Gastrocnemius medialis (tissue), 4 donors: Measurements from ENCODE around the gene LRMDA. TPM values are rescaled to one million over a fixed set of nuclear protein-coding genes. Genes with fewer than 3 reads are reported as not detected.

Experiments
- ATAC-seq, 2 donors: fragments of 150-250 bp; one replicate each; pipeline ENCODE4 v1.9.1; 2016
- DNase-seq, 2 donors: peaks; one replicate each; pipeline ENCODE4 v3.0.0-alpha.2; 2019
- H3K27ac ChIP-seq, 4 donors: fragments of 200-600 bp; sonication (generic); 1 replicate in 1 of 4; 2 replicates in 3 of 4; pipeline ENCODE4 v1.5.1; 2016 to 2018; ENCODE audit warnings: mild to moderate bottlenecking in 2 of 4, moderate library complexity in 1 of 4
- H3K27me3 ChIP-seq, 3 donors: fragments of 200-600 bp; sonication (generic) in 2 of 3; 1 replicate in 1 of 3; 2 replicates in 2 of 3; pipeline versions ENCODE4 v1.5.1 to v1.6.0; 2016 to 2019; ENCODE audit warnings: mild to moderate bottlenecking in 1 of 3, moderate library complexity in 1 of 3
- H3K36me3 ChIP-seq, 2 donors: fragments of 200-600 bp; sonication (generic) in 1 of 2; one replicate each; pipeline ENCODE4 v1.5.1; 2017 to 2018
- H3K4me1 ChIP-seq, 2 donors: fragments of 200-600 bp; sonication (generic) in 1 of 2; one replicate each; pipeline ENCODE4 v1.5.1; 2016 to 2017; ENCODE audit warnings: mild to moderate bottlenecking in 2 of 2
- H3K4me3 ChIP-seq, 4 donors: fragments of 200-600 bp; sonication (generic) in 3 of 4; 1 replicate in 1 of 4; 2 replicates in 3 of 4; pipeline ENCODE4 v1.5.1; 2016 to 2019; ENCODE audit warnings: mild to moderate bottlenecking in 2 of 4
- H3K9me3 ChIP-seq, 3 donors: fragments of 200-600 bp; sonication (generic) in 2 of 3; 1 replicate in 1 of 3; 2 replicates in 2 of 3; pipeline ENCODE4 v1.5.1; 2016 to 2019
- CTCF ChIP-seq, 5 experiments: fragments of 450-650 bp in 3 of 5; fragments of 200-600 bp in 2 of 5; sonication (generic) in 2 of 5; IDR thresholded peaks in 4 of 5; conservative IDR thresholded peaks in 1 of 5; 1 replicate in 4 of 5; 2 replicates in 1 of 5; pipeline ENCODE4 v1.5.1; 2016 to 2019; ENCODE audit warnings: antibody characterized with exemption in 5 of 5, mild to moderate bottlenecking in 3 of 5, moderate library complexity in 3 of 5
- POLR2A ChIP-seq, 2 donors: fragments of 450-650 bp; IDR thresholded peaks; one replicate each; pipeline ENCODE4 v1.6.1; 2017; ENCODE audit warnings: antibody characterized with exemption in 2 of 2, mild to moderate bottlenecking in 2 of 2, moderate library complexity in 2 of 2
- in situ Hi-C, 4 donors: fragments of 200-750 bp; cut with MboI; loops; one replicate each; pipeline versions ENCODE4 v1.15.0 to v1.8.0; 2017; ENCODE audit warnings: low sequenced_read_pairs in 4 of 4
- intact Hi-C: fragments of 100-400 bp; cut with DNase I; formaldehyde crosslinking; loops from one replicate; pipeline ENCODE4 v1.15.1; 2023; ENCODE audit warnings: low total_unique reads
- total RNA-seq, 4 donors: library from RNA; depleted of rRNA; stranded (reverse); fragments of >200 nt; gene quantifications; one replicate each; pipeline versions ENCODE4 v1.1.0 to v1.2.3, GENCODE V29; 2016

LRMDA gene
- total RNA-seq, 4 donors from 2014 or later = 0.80 to 4.5 (median 1.4) TPM

GRCh38 chr10:76553263-76554032 lies 1122.0 kb downstream of the LRMDA start:
- Histone ChIP-seq H3K9me3 (no peaks in the 10 kb centered on the region), H3K27me3 (no peaks in the 10 kb centered on the region), H3K36me3 (no peaks in the 10 kb centered on the region), H3K4me3 (no peak overlapping the region), H3K4me1 (no peaks in the 10 kb centered on the region), H3K27ac (no peak overlapping the region)
- intact Hi-C loops = loop anchor here (10.0 kb wide), 1 partner anchor 1149 kb away; the partner anchor contains the start of gene ZNF503
- no peak for DNase-seq
- ATAC-seq = no peak
- in situ Hi-C loops = loop anchor here in 2 of 4 donors (25.0 kb wide), 2 partner anchors 434 to 1166 kb away; no protein-coding TSS in a partner anchor
- no peak for TF ChIP-seq CTCF (IDR thresholded peaks at IDR 0.05 in 4 of 5, conservative IDR thresholded peaks at IDR 0.05 in 1 of 5)
- TF ChIP-seq POLR2A (IDR thresholded peaks at IDR 0.05) = no peak

- in situ Hi-C loops = loop anchor here in 2 of 4 donors (25.0 kb wide), 2 partner anchors 433 to 1167 kb away; no protein-coding TSS in a partner anchor
- DNase-seq (no peak), ATAC-seq (no peak)
- Histone ChIP-seq H3K9me3 (no peaks in the 10 kb centered on the region), H3K27ac (no peak overlapping the region), H3K36me3 (no peaks in the 10 kb centered on the region), H3K27me3 (no peaks in the 10 kb centered on the region), H3K4me1 (no peaks in the 10 kb centered on the region), H3K4me3 (no peak overlapping the region)
- TF ChIP-seq POLR2A (IDR thresholded peaks at IDR 0.05) (no peak), CTCF (IDR thresholded peaks at IDR 0.05 in 4 of 5, conservative IDR thresholded peaks at IDR 0.05 in 1 of 5) (no peak)
- intact Hi-C loops = loop anchor here (10.0 kb wide), 1 partner anchor 1149 kb away; the partner anchor contains the start of gene ZNF503
These were observed 1122.6 kb downstream of the LRMDA start for GRCh38 chr10:76554033-76554408.

- in situ Hi-C loops (loop anchor here in 2 of 4 donors (25.0 kb wide), 2 partner anchors 433 to 1167 kb away; no protein-coding TSS in a partner anchor), intact Hi-C loops (loop anchor here (10.0 kb wide), 1 partner anchor 1150 kb away; the partner anchor contains the start of gene ZNF503)
- no peak for DNase-seq
- Histone ChIP-seq H3K27ac (no peak overlapping the region), H3K4me1 (no peaks in the 10 kb centered on the region), H3K36me3 (no peaks in the 10 kb centered on the region), H3K4me3 (no peak overlapping the region), H3K9me3 (no peaks in the 10 kb centered on the region), H3K27me3 (no peaks in the 10 kb centered on the region)
- ATAC-seq = no peak
- TF ChIP-seq POLR2A (IDR thresholded peaks at IDR 0.05) (no peak), CTCF (IDR thresholded peaks at IDR 0.05 in 4 of 5, conservative IDR thresholded peaks at IDR 0.05 in 1 of 5) (no peak)
These were observed 1123.1 kb downstream of the LRMDA start for GRCh38 chr10:76554478-76554877.

GRCh38 chr10:76555067-76555670 lies 1123.7 kb downstream of the LRMDA start:
- Histone ChIP-seq H3K4me1 (peaks cover 0 to 4% of the 10 kb centered on the region in 2 donors), H3K27me3 (no peaks in the 10 kb centered on the region), H3K9me3 (no peaks in the 10 kb centered on the region), H3K4me3 (no peak overlapping the region), H3K36me3 (no peaks in the 10 kb centered on the region), H3K27ac (no peak overlapping the region)
- TF ChIP-seq POLR2A (IDR thresholded peaks at IDR 0.05) = no peak
- no peak for TF ChIP-seq CTCF (IDR thresholded peaks at IDR 0.05 in 4 of 5, conservative IDR thresholded peaks at IDR 0.05 in 1 of 5)
- intact Hi-C loops (loop anchor here (10.0 kb wide), 1 partner anchor 1150 kb away; the partner anchor contains the start of gene ZNF503), in situ Hi-C loops (loop anchor here in 2 of 4 donors (25.0 kb wide), 2 partner anchors 432 to 1168 kb away; no protein-coding TSS in a partner anchor)
- DNase-seq = no peak
- no peak for ATAC-seq
